GM19238 (cell line): ENCODE results near the gene OR4C3.
A peak's percentile ranks its signal among the peaks of the same experiment; 100 is the strongest.
"Not testable (repeated sequence)": the region's sequence is repeated elsewhere in the genome, so short reads cannot be mapped to it uniquely, and the experiment has no call there.

Source experiments
- DNase-seq: peaks from one replicate; pipeline ENCODE4 v3.0.0; 2011; ENCODE audit warnings: low spot score; ENCODE audit not compliant: insufficient read length

OR4C3 gene

GRCh38 chr11:48324620-48325019, at the start of gene OR4C3:
Gene OR4C3 (plus strand): TSS chr11:48324920. CDS start chr11:48325022, 102 bp downstream.
- DNase-seq, result not testable (repeated sequence)

GRCh38 chr11:48305923-48306322, 18.8 kb upstream of the OR4C3 start, which contains the start of gene OR4S1:
Gene OR4S1 (plus strand): TSS chr11:48306223. CDS start chr11:48306223, 0 bp downstream.
- DNase-seq, result no peak

- DNase-seq, result peak; percentile 29
Measured at GRCh38 chr11:48307760-48308386, 16.8 kb upstream of the OR4C3 start.

GRCh38 chr11:48313590-48313989, 11.1 kb upstream of the OR4C3 start:
- not testable (repeated sequence) for DNase-seq

DNA sequence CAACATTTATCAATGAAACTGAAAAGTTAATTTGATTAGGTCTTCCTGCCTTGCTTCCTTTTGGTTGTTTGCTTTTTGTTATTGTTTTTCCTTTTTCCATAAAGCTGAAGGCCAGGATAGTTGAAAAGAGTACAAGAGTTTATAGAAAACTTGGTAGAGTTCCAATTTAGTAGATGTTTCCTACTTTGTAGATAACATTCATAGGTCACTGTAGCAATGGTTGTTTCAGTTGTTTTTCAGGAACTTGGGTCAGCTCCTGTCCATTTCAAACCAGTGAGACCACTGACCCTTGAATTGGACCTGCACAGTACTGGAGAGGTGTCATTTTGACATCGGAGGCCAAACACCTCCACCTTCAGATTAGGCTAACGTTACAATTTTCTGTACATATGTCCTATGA, 4.9 kb upstream of the OR4C3 start:
- not testable (repeated sequence) for DNase-seq

DNA sequence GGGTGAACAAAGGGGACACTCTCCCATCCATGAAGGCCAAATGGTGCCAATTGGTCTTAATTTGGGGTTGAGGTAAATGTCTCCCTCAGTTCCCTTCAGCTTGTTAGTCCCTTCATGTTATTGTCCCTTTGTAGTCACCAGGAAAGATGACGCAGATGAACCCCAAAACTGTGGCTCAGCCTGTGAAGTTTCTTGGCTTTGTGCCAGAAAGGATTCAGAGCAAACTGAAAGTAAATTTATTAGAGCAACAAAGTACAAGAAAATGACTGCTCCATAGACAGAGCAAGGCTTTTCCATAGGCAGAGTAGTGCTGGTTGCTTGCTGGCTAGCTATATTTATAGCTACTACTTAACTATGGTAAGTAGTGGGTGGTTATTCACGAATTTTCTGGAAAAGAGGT, 16.7 kb downstream of the OR4C3 start:
- no peak for DNase-seq

DNA sequence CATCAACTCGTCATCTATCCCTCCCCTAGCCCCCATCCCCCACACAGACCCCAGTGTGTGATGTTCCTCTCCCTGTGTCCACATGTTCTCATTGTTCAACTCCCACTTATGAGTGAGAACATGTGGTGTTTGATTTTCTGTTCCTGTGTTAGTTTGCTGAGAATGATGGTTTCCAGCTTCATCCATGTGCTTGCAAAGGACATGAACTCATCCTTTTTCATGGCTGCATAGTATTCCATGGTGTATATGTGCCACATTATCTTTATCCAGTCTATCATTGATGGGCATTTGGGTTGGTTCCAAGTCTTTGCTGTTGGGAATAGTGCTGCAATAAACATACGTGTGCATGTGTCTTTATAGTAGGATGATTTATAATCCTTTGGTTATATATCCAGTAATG, 17.8 kb downstream of the OR4C3 start:
- not testable (repeated sequence) for DNase-seq

- not testable (repeated sequence) for DNase-seq
Measured at GRCh38 chr11:48346286-48346685, 21.6 kb downstream of the OR4C3 start.

DNA sequence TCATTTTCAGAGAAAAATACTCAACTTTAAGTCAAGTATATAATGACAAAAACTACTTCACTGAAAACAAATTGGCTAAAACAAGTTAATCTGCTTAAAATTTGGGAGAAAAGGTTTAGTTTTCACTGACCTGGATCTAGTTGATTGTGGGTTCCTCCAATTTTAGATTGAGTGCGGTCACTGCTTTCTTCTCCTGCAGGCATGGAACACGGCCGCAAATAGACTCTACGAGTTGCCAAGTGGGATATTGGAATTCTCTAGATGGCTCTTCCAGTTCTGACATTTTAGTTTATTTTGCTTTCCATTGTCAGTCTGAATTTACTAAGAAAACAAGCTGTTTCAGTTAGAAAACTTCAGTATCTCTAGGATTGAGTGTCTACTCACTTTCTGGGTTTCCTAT, 29.3 kb downstream of the OR4C3 start:
- DNase-seq, result no peak

DNA sequence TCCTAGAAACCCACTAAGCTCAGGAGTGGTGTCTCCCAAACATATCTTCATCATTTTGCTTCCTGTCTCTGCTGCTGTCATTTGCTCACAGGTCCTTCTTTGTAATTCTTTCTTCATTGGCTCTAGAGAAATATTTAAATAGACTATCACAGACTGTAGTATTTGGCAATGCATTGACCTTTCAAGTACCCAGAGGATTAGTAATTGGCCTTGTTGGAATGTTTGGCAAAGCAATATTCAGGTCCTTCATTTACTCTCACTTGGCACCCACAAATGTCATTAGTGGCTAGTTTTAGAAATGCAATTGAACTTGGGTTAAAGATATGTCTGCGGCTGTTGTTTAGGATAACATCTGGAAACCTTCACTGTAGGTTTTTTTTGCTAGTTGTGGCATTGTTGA, 30.0 kb downstream of the OR4C3 start:
- no peak for DNase-seq

- DNase-seq, result not testable (repeated sequence)
Measured at GRCh38 chr11:48361289-48361688, 36.6 kb downstream of the OR4C3 start.

- no peak for DNase-seq
Measured at GRCh38 chr11:48366365-48366764, 41.6 kb downstream of the OR4C3 start, which contains the start of gene OR4C5. Gene OR4C5 (minus strand): TSS chr11:48366465. CDS start chr11:48366465, 0 bp downstream.
